Iris pigment epithelial cell (primary cell): Measurements from ENCODE around the gene THBD.

Experiments
- DNase-seq: peaks from one replicate; pipeline ENCODE4 v3.0.0-alpha.2; 2011; ENCODE audit warnings: low read depth

THBD gene

DNA sequence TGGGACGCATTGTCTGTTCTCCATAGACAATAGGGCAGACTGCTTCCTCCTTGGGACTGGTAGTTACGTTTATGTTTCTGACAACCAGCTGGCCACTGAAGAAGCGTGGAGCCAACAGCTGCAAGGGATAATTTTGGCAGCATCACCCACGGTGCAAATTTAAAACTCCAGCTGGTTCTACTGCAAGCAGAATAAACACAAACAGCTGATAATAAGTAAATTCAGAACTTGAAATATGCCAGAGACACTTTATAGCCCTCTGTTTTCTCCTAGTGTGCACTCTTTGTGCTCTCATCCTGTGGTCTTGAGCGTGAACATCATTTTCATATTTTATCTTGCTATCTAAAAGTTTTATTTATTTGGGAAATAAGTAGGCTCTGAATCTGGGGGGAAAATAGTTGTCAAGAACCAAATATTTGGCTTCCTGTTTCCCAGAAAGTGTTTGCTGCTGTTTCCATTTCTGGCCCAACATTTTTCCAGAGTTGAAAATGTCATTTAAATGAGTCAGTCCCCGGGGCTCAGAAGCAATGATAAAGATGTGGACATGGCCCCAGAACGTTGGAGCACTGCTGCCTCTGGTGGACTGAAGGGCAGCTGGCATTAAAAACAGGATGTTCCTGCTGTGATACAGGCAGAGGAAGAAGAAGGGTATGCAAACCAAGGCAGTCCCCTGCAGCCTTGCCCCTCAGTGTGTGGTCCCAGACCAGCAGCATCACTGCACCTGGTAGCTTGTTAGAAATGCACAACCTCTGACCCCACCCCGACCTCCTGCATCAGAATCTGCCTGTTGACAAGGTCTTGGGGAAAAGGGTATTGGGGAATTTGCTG lies 12.5 kb upstream of the THBD start:
- DNase-seq = peak; percentile 78

DNA sequence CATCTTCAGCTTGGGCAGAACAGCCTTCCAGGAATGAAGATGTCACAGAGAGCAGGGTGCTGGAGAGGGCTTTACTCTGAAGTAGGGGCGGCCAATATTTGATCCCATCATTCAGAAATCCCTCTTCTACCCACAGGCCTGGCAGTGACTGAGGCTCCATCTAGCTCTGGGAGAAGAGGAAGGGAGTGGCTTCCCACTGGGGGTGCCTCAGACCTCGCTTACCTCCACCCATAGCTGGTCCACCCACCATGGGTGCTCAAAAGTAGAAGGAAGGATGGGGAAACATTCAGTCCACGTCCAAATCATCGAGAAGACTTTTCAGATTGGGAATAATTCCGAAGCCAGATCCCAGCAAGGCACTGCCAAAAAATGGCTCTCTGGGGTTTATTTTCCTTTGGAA lies 11.8 kb upstream of the THBD start:
- DNase-seq = no peak

DNA sequence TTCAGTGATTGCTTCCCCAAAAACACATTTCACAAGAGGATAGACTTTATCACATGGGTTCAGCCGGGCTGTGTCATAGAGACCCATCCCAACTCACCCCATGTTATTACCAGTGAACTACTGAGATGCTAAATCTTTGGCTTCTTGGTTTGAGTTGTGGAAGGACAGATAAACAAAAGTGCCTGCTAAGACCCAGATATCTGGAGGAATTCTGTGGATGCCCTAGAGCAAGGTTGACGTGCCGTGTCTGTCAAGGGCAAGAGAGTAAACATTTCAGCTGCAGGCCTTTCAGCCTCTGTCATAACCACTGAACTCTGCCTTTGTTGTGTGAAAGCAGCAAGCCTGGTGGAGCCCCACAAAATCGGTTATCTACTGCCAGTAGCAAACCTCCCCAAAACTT lies 11.2 kb upstream of the THBD start:
- no peak for DNase-seq

DNA sequence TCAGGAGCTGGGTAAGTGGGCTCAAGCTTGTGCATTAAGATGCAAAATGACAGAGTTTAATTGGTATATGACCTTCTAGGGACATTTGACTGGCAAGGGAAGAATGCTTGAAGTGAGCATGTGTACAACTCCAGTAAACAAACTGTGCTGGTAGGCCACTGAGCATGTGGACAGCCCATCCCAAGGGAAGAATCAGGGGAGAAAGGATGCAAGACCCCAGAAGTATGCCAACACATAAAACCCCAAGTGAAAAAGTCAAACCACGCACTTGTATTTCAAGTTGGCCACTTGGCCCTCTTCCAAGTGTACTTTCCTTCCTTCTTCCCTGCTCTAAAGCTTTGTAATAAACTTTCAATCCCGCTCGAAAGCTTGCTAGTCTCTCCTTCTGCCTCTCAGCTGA lies 10.4 kb upstream of the THBD start:
- peak; percentile 5 for DNase-seq

DNA sequence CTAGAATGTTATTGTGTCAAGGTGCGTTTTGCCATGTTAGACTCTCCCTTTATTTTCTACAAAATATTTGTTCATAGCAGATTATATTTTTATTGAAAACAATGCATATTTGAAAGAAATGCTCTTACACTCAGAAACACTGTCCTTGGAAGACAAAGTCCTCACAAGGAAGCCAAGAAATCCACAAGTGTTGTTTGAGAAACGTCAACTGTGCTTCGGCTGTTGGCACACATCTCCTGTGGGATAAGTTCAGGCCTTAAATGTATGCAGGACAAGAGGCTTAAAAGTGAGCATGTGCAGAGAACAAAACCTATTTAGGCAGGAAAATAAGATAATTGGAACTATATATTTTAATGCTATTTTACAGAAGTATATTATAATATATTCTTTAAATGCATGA lies 9.5 kb upstream of the THBD start:
- no peak for DNase-seq

DNA sequence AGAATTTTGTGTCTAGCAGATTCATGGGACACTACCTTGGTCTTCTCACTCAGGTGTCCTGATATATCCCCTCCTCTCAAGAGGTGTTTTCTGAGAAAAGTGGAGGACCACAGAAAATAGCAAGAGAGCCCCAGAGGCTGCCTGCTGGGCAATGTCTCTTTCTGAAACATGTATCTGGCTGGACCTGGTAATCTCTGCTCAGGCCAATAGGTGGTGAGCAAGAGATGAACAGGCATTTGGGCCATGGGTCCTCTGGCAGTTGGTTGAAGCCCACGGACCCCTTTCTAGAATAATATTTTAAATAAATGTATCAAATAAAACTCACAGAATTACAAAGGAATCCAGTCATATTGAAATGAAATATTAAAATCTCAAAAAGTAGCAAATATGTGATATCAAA lies 8.8 kb upstream of the THBD start:
- no peak for DNase-seq

DNA sequence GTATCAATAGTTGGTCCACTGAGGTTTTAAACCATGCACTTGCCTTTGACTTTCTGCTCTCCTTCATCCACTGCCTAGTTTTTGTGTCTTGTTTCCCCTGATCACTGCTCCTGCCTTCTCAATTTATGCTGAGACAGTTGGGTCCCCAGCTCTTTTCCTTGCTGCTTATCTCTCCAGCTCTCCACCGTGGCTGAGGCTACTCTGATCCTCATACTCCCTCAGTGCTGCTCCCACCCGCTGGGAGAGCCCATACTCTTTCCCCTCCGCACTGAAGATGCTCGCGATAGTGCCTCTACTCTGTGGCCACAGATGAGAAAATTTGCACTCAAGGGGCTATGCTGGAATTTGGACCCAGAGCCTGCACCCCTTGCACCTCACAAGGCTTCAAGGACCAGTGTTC lies 3.4 kb upstream of the THBD start:
- no peak for DNase-seq

DNA sequence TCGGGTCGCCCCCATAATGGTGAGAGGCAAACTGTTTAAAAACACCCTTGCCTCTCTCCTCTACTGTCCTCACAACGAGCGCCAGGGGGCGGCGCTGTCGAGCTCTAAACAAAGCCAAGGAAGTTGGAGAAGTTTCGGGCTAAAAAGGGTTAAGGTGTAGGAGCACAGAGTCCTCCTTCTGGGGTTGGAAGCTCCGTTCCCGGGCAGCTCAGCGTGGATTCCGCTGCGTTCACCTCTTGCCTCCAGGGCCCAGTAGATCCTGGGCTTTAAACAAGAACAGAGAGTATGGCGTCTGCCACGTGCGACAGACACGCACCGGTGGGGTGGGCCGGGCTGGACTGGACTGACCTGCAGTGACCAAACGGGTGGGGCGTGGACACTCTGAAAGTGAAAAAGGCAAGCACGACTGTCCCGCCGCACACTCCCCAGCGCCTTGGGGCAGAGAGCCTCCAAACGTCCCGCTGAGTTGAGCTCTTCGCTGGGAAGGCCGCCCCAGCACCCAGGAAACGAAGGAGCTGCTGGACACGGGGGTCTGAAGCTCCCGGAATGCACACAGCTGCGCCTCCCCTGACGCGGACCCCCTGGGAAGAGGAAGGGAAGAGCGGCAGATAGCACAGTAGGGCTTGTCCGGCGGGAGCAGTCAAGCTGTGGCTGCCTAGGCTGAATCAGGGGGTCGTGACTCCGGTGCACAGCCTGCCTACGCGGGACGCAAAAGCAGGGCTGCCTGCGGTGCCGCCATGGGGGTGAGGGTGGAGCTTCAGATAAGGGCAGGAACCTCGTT lies 1.6 kb upstream of the THBD start:
- DNase-seq = peak; percentile 83

DNA sequence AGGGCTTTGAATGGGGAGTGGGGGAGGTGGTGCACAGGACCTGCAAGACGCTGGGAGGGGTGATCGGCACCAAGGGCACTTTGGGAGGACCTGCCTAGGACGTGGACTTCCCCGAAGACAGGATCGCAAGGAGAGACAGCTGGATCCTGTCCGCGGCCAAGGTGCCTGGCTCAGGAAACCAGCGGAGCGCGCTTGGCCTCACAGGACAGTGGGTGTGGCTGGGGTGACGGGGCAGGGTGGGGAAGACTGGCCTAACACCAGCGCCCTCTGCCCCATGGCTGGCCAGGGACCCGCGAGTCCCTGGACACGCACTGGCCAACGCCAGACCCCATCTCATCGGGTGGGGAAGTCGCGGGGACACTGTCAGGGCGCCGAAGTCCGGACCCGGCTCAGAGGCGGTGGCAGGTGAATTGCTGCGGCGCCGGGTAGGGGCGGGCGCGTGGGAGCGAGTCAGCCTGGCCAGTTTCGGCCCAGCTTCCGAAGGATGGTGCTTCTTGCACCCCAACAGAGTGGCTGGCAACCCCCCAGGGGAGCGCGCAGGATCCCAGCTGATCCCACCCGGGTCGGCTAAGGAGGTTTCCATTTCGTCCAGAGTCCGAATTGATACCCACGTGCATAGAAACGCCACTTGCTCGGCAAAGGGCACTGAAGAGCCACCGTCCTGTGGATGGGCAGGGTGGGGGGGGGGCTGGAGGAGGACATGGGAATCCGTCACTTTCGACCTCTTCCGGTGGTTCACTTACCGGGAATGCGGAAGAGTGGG lies 785 bp upstream of the THBD start:
- DNase-seq = peak; percentile 15

DNA sequence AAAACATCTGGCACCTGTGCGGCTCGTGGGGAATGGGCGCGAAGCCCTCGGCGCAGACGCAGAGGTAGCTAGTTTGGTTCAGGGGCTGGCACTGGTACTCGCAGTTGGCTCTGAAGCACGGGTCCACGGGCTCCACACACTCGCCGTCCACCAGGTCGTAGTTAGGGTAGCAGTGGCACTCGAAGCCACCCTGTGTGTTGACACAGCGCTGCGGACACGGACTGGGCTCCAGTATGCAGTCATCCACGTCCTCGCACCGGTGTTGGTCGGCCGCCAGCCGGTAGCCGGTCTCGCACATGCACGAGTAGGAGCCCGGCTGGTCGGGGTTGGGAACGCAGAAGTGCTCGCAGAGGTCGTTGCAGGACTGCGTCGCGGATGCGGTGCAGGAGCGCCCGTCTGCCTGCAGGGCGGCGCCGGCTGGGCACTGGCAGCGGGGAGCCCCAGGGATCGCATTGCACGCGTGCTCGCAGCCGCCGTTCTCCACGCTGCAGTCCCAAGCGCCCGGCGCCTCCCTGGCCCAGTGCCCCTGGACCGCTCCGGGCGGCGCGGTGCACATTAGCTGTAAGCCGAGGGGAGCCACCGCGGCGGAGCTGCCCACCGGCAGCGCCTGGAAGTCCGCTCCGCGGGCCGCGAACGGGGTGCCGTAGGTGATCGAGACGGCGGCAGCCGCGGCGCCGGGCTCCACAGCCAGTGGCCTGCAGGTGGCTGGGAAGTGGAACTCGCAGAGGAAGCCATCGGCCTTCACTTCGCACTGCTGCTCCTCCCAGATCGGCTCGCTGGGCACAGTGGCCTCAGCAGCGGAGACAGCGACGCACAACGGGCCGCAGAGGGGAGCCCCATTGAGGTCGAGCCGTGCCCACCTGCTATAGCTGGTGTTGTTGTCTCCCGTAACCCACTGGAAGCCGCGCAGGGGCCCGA lies 930 bp downstream of the THBD start:
- peak; percentile 28 for DNase-seq

DNA sequence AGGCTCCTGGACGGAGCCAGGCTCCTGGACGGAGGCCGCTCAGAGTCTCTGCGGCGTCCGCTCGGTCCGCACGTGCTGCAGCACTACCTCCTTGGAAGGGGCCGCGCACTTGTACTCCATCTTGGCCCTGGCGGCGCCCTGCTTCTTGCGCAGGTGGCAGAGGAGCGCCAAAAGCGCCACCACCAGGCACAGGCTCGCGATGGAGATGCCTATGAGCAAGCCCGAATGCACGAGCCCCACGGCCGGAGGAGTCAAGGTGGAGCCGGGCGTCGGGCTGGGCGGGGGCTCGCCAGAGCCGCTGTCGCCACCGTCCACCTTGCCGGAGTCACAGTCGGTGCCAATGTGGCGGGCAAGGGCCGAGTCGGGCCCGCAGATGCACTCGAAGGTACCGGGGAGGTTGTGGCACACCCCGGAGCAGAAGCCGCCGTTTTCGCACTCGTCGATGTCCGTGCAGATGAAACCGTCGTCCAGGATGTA lies 1.7 kb downstream of the THBD start:
- no peak for DNase-seq

DNA sequence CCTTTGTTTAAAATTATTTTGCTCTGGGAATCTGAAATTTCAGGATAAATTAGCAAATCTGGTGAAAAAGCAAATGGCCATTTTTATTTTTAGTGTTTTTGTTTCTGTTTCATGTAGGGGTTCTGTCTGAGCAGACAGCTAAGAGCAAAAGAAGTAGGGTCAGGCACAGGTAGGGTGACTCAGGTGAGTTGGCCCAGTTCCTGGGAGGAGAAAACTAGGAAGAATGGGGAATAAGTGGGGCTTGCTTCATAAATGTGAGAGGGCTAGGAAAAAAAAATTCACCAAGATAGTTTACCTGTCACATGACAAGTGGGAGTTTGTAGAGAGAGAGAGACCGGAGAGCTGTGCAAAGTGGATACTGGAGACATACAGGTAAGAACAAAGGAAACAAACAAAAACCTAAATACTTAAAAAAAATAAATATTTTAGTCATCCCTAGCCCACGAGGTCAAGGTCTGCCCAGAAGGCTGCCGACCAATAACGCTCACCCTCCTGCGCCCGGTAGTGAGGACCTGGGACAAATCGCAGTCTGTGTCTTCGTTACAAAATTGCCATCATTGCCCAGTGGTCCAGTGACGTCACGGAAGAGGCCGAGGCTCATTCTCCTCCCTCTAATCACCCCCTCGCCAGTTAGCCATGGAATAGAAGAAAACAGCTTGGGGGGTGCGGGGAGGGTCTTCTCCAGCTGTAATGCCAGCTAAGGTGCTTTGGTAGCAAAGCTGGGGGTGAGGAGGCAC lies 2.3 kb downstream of the THBD start:
- no peak for DNase-seq

DNA sequence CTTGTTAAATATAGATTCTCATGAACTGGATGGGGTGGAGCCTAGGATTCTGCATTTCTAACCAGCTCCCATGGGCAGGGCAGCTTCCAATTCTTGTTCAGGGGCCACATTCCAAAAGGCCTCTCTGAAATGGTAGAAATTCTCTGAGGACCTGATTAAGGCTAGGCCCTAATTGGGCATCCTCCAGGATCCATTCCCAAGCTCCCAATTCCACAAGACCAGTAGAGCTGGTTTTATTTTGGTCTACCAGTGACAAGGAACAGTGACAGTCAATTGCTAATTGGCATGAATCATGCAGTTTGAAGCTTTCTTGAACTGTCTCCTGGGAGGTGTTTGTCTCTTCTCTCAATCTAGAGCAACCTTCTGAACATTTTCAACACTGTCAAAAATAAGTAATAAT lies 3.0 kb downstream of the THBD start:
- DNase-seq = no peak

DNA sequence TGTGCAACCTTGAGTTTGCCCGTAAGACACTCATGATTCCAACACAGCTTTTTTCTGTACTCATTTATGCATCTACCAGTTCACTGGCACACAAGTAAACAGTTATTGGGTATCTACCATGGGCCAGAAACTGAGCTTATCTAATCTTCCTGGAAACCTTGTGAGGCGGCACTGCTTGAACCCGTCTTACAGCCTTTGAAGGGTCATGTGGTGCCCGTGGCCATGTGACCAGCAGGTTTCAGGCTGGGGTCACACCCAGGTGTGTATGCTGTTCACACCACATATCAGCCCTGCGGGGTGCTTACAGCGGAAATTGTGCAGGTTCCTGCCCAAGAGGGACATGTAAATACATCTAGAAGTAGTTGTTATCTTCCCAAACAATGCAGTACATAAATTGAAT lies 6.1 kb downstream of the THBD start:
- DNase-seq = no peak

DNA sequence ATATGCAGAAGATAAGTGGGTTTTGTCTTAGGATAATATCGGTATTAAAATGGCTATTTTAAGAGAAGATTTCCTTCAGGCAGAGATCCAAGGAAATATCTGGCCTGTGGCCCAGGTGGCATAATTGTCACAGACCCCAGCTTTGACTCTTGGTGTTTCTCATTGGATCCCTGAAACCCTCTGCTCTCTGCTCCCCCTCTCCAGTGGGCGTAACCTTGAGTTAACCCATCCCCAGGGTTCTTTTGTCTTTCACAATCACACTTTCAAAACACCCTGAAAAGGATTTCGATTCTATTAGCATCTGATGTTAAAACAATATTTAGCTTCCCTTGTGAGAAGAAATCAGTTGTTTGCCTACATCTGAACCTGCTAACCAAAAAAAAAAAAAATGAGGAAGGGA lies 7.2 kb downstream of the THBD start:
- DNase-seq = no peak

DNA sequence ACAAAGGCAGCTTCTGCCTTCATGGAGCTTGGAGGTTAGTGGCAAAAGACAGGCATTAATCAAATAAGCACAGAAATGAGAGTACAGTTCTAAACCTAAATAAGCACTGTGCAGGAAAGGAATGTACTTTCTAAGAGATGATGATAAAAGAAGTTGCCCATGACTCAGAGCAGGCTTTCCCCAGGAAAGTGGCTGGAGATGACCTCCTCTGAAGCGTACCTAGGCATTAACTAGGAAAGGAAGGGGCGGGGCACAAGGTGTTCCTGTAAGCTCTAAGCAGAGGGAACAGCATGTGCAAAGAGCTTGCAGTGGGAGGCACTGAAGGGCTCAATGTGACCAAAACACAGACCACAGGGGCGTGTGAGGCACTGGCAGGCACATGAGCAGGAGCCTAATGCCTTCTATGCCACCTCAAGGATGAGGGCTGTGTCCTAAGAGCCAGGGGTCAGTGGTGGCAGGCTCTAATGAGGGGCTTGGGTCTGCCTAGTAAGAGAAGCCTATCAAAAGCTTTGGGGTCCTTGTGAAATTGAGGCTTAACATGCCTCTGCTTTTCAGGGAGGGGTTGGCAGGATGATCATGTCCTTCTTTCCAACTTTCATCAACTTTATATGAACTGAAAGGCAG lies 9.5 kb downstream of the THBD start:
- DNase-seq = no peak

DNA sequence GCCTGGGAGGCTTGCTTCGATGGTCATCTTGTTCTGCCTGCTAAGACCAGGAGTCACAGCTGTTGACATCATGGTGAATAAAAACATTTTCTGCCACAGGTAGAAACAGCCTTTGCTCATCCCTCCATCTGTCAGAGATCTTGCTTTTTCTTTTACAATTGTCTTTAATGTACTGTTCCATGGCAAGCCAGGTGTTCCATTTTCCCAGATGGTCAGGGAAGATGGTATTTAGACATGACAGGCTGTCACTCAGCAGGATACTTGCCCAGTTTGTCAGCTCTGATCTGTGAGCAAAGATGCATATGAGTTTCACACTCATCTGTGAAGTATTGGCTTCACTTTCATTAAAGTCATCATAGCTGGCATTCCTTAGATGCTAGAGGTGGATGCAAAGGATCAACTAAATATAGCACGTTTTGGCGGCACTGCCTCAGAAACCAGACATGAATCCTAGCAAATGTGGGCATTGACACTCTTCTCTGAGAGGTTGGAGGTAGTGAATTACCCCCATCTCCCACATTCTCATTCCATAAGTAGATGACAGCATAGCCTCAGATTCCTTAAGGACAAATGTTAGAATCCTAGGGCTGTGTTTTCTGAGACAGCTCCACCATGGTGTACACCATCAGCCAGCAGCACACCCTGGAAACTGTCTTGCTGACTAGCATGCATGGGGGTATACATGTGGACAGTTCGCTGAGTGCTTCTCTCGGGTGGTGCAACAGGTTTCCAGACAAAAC lies 10.2 kb downstream of the THBD start:
- DNase-seq = no peak

DNA sequence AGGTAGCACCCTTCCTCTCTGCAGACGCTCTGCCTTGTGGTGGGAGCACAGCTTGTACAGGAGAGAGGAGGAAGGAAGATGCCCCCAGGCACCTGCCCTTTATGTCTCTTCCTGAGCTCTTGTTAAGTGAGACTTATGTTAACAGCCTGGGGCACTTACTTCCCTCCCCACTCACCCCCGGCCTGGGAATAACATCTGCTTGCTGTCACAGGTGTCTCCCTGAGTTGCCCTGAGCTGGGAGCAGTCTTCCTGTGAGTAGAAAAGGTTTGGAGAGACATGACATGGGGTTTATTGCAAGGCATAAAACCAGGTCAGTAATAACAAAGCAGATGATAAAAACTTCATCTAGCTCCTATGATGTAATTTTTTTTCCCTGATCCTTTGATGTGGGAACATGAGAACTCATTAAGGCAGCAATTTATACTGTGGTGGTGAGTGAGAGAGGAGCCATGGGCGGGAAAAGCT lies 12.4 kb downstream of the THBD start:
- no peak for DNase-seq

DNA sequence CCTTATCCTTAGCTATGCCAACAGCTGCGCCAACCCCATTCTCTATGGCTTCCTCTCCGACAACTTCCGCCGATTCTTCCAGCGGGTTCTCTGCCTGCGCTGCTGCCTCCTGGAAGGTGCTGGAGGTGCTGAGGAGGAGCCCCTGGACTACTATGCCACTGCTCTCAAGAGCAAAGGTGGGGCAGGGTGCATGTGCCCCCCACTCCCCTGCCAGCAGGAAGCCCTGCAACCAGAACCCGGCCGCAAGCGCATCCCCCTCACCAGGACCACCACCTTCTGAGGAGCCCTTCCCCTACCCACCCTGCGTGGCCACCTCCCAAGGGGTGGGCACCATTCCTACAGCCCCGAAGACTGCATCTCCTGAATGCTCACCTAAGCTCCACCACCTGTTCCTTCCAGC lies 13.1 kb downstream of the THBD start:
- DNase-seq = no peak

DNA sequence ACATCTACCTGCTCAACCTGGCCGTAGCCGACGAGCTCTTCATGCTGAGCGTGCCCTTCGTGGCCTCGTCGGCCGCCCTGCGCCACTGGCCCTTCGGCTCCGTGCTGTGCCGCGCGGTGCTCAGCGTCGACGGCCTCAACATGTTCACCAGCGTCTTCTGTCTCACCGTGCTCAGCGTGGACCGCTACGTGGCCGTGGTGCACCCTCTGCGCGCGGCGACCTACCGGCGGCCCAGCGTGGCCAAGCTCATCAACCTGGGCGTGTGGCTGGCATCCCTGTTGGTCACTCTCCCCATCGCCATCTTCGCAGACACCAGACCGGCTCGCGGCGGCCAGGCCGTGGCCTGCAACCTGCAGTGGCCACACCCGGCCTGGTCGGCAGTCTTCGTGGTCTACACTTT lies 13.7 kb downstream of the THBD start:
- DNase-seq = no peak
